Measurements from ENCODE around the gene HPSE2. TPM values are rescaled to one million over a fixed set of nuclear protein-coding genes. Genes with fewer than 3 reads are reported as not detected.
"Not testable (repeated sequence)": the region's sequence is repeated elsewhere in the genome, so short reads cannot be mapped to it uniquely, and the experiment has no call there.

HPSE2 gene
- total RNA-seq, 1 donor from 2014 or later, result 3.4 TPM

- Histone ChIP-seq H3K27me3 (no peaks in the 10 kb centered on the region), H3K27ac (no peak overlapping the region), H3K4me3 (no peak overlapping the region), H3K9me3 (no peaks in the 10 kb centered on the region), H3K4me1 (no peaks in the 10 kb centered on the region), H3K36me3 (no peaks in the 10 kb centered on the region)
- intact Hi-C loops (cut with DNase I), result no loop called here
- ATAC-seq, result no peak
- DNase-seq, result no peak
- no peak for TF ChIP-seq CTCF (IDR thresholded peaks at IDR 0.05)
Measured at GRCh38 chr10:99143651-99144050, 92.0 kb downstream of the HPSE2 start.

- H3K4me1 ChIP-seq, result no peaks in the 10 kb centered on the region
- no peaks in the 10 kb centered on the region for H3K27me3 ChIP-seq
- no peaks in the 10 kb centered on the region for H3K9me3 ChIP-seq
- no peak overlapping the region for H3K27ac ChIP-seq
- H3K4me3 ChIP-seq, result no peak overlapping the region
- no peaks in the 10 kb centered on the region for H3K36me3 ChIP-seq
- TF ChIP-seq CTCF (IDR thresholded peaks at IDR 0.05), result no peak
- intact Hi-C loops (cut with DNase I), result no loop called here
- ATAC-seq, result no peak
- no peak for DNase-seq
Measured at GRCh38 chr10:99143011-99143410, 92.6 kb downstream of the HPSE2 start.

GRCh38 chr10:99132897-99133296 lies 102.8 kb downstream of the HPSE2 start:
- intact Hi-C loops (cut with DNase I); H3K36me3 ChIP-seq; H3K27ac ChIP-seq; H3K9me3 ChIP-seq; H3K27me3 ChIP-seq; H3K4me3 ChIP-seq; ATAC-seq; H3K4me1 ChIP-seq; DNase-seq: not testable (repeated sequence)

- Histone ChIP-seq H3K27me3 (no peaks in the 10 kb centered on the region), H3K36me3 (no peaks in the 10 kb centered on the region), H3K4me1 (no peaks in the 10 kb centered on the region), H3K9me3 (no peaks in the 10 kb centered on the region), H3K4me3 (no peak overlapping the region), H3K27ac (no peak overlapping the region)
- no peak for TF ChIP-seq CTCF (IDR thresholded peaks at IDR 0.05)
- DNase-seq, result no peak
- no peak for ATAC-seq
- intact Hi-C loops (cut with DNase I), result no loop called here
Measured at GRCh38 chr10:99125879-99126278, 109.8 kb downstream of the HPSE2 start.

- no peak for ATAC-seq
Measured at GRCh38 chr10:99124376-99124775, 111.3 kb downstream of the HPSE2 start.

GRCh38 chr10:99123851-99124250 lies 111.8 kb downstream of the HPSE2 start:
- DNase-seq (no peak), ATAC-seq (no peak)
- intact Hi-C loops (cut with DNase I), result no loop called here
- no peaks in the 10 kb centered on the region for H3K36me3 ChIP-seq
- TF ChIP-seq CTCF (IDR thresholded peaks at IDR 0.05), result no peak
- H3K4me1 ChIP-seq, result no peaks in the 10 kb centered on the region
- no peaks in the 10 kb centered on the region for H3K9me3 ChIP-seq
- H3K27ac ChIP-seq, result no peak overlapping the region
- H3K27me3 ChIP-seq, result no peaks in the 10 kb centered on the region
- no peak overlapping the region for H3K4me3 ChIP-seq

More at GRCh38 chr10:99124376-99124775, 111.3 kb downstream of the HPSE2 start:
- no peaks in the 10 kb centered on the region for H3K27me3 ChIP-seq
- no peaks in the 10 kb centered on the region for H3K36me3 ChIP-seq
- no peak for TF ChIP-seq CTCF (IDR thresholded peaks at IDR 0.05)
- no peak overlapping the region for H3K4me3 ChIP-seq
- H3K4me1 ChIP-seq, result no peaks in the 10 kb centered on the region
- no peak overlapping the region for H3K27ac ChIP-seq
- no peak for DNase-seq
- H3K9me3 ChIP-seq, result no peaks in the 10 kb centered on the region
- intact Hi-C loops (cut with DNase I), result no loop called here
